HL-60 (cell line): ENCODE results near the gene CEP135.
"Not testable (repeated sequence)": the region's sequence is repeated elsewhere in the genome, so short reads cannot be mapped to it uniquely, and the experiment has no call there.

ENCODE experiments used
- DNase-seq, 2 experiments: peaks; one replicate each; pipeline ENCODE4 v3.0.0-alpha.2; 2010 to 2020; ENCODE audit warnings: low read depth in 1 of 2, low spot score in 1 of 2
- H3K27ac ChIP-seq: fragments of 250-450 bp; sonication (Bioruptor Pico); replicated peaks from 2 replicates; pipeline ENCODE4 v1.5.1; 2020; ENCODE audit warnings: mild to moderate bottlenecking, moderate library complexity
- H3K27me3 ChIP-seq: fragments of 250-450 bp; sonication (Bioruptor Pico); 2 replicates; pipeline ENCODE4 v1.5.1; 2021; ENCODE audit warnings: mild to moderate bottlenecking, moderate library complexity; ENCODE audit not compliant: insufficient read depth, poor library complexity, severe bottlenecking
- H3K4me3 ChIP-seq: replicated peaks from 2 replicates; pipeline ENCODE4 v1.5.1; 2011; ENCODE audit warnings: mild to moderate bottlenecking, control low read depth, low read length; ENCODE audit not compliant: insufficient read depth
- GABPA ChIP-seq: IDR thresholded peaks from 2 replicates; pipeline ENCODE4 v1.6.1; 2012; ENCODE audit warnings: low read depth
- POLR2AphosphoS5 ChIP-seq: IDR thresholded peaks from 2 replicates; pipeline ENCODE4 v1.6.1; 2012; ENCODE audit warnings: low read depth
- SPI1 ChIP-seq: IDR thresholded peaks from 2 replicates; pipeline ENCODE4 v1.6.1; 2012; ENCODE audit warnings: low read depth, mild to moderate bottlenecking, borderline replicate concordance
- TF ChIP-seq, protein P1 (sequence below): IDR thresholded peaks from one replicate; pipeline ENCODE4 v1.5.1; 2011; ENCODE audit warnings: low read length, control low read depth, inconsistent platforms; ENCODE audit not compliant: insufficient read depth
- TF ChIP-seq, protein P2 (sequence below): IDR thresholded peaks from 2 replicates; pipeline ENCODE4 v1.6.1; 2012; ENCODE audit warnings: low read depth; ENCODE audit not compliant: insufficient replicate concordance

The CEP135 gene

DNA sequence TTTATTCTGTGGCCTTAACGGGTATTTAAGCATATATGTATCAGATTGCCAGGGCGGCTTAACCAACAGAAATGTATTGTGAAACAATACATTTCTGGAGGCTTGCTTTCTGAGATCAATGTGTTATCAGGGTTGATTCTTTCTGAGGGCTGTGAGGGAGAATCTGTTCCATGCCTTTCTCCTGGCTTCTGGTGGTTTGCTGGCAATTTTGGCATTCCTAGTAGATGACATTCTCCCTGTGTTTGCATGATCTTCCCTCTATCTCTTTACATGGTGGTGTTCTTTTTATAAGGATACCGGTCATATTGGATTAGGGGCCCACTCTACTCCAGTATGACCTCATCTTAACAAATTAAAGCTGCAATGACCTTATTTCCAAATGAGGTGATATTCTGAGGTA is 16.9 kb upstream of the CEP135 start:
- Histone ChIP-seq H3K27me3 (no peaks in the 10 kb centered on the region), H3K27ac (no peak overlapping the region), H3K4me3 (no peak overlapping the region)
- TF ChIP-seq GABPA = no peak
- TF ChIP-seq, protein P1, sequence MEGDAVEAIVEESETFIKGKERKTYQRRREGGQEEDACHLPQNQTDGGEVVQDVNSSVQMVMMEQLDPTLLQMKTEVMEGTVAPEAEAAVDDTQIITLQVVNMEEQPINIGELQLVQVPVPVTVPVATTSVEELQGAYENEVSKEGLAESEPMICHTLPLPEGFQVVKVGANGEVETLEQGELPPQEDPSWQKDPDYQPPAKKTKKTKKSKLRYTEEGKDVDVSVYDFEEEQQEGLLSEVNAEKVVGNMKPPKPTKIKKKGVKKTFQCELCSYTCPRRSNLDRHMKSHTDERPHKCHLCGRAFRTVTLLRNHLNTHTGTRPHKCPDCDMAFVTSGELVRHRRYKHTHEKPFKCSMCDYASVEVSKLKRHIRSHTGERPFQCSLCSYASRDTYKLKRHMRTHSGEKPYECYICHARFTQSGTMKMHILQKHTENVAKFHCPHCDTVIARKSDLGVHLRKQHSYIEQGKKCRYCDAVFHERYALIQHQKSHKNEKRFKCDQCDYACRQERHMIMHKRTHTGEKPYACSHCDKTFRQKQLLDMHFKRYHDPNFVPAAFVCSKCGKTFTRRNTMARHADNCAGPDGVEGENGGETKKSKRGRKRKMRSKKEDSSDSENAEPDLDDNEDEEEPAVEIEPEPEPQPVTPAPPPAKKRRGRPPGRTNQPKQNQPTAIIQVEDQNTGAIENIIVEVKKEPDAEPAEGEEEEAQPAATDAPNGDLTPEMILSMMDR = no peak
- TF ChIP-seq POLR2AphosphoS5 = no peak
- TF ChIP-seq, protein P2, sequence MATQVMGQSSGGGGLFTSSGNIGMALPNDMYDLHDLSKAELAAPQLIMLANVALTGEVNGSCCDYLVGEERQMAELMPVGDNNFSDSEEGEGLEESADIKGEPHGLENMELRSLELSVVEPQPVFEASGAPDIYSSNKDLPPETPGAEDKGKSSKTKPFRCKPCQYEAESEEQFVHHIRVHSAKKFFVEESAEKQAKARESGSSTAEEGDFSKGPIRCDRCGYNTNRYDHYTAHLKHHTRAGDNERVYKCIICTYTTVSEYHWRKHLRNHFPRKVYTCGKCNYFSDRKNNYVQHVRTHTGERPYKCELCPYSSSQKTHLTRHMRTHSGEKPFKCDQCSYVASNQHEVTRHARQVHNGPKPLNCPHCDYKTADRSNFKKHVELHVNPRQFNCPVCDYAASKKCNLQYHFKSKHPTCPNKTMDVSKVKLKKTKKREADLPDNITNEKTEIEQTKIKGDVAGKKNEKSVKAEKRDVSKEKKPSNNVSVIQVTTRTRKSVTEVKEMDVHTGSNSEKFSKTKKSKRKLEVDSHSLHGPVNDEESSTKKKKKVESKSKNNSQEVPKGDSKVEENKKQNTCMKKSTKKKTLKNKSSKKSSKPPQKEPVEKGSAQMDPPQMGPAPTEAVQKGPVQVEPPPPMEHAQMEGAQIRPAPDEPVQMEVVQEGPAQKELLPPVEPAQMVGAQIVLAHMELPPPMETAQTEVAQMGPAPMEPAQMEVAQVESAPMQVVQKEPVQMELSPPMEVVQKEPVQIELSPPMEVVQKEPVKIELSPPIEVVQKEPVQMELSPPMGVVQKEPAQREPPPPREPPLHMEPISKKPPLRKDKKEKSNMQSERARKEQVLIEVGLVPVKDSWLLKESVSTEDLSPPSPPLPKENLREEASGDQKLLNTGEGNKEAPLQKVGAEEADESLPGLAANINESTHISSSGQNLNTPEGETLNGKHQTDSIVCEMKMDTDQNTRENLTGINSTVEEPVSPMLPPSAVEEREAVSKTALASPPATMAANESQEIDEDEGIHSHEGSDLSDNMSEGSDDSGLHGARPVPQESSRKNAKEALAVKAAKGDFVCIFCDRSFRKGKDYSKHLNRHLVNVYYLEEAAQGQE = no peak
- TF ChIP-seq SPI1 = no peak
- DNase-seq = no peak

DNA sequence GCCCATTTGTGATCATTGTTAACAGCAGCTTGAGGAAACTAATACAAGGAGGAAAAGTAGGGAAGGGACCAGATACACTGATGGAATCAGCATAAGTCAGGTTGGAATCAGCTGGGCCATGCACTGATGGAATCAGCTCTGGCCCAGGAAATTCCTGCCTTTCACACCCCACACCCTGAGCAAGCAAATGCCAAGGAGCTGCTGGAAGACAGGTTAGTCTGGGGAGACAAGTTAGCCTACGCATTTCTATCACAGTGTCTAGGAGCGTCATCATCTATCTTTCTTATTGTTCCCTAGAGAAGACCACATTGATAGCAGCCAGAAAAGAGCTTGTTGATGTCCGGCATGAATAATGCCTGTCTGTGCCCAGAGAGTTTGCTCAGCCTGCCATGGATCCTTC is 16.2 kb upstream of the CEP135 start:
- Histone ChIP-seq H3K4me3 (no peak overlapping the region), H3K27ac (no peak overlapping the region), H3K27me3 (no peaks in the 10 kb centered on the region)
- no peak for TF ChIP-seq GABPA
- no peak for TF ChIP-seq SPI1
- TF ChIP-seq, protein P2 = no peak
- TF ChIP-seq, protein P1 = no peak
- no peak for TF ChIP-seq POLR2AphosphoS5
- no peak for DNase-seq

DNA sequence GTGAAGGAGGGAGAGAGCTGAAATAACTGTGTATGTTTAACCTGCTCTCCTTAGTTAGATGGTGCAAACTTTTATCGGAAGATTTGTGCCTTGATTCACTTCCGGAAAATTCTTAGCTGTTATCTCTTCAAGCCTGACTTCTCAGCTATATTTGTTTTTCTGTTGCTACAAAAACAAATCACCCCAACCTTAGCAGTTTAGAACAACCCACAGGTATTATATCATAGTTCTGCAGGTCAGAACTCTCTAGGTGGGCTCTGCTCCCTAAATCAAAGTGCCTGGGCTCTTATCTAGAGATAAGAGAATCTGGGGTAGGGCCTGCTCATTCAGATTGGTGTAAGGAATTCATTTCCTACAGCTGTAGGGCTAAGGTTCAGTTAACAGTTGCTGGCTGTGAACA is 15.1 kb upstream of the CEP135 start:
- no peak for DNase-seq
- Histone ChIP-seq H3K27me3 (no peaks in the 10 kb centered on the region), H3K4me3 (no peak overlapping the region), H3K27ac (no peak overlapping the region)
- TF ChIP-seq, protein P1 = no peak
- no peak for TF ChIP-seq SPI1
- TF ChIP-seq GABPA = no peak
- TF ChIP-seq POLR2AphosphoS5 = no peak
- TF ChIP-seq, protein P2 = no peak

DNA sequence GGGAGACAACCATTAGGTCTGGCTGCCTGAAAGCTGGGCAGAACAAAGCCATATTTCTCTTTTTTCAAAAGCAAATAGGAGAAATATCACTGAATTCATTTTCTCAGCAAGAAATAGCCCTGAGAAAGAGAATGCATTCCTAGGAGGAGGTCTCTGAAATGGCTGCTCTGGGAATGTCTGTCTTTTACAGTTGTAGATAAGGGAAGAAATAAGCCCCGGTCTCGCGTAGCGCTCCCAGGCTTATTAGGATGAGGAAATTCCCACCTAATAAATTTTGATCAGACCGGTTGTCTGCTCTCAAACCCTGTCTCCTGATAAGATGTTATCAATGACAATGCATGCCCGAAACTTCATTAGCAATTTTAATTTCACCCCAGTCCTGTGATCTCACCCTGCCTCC is 12.8 kb upstream of the CEP135 start:
- H3K27ac ChIP-seq, H3K27me3 ChIP-seq, DNase-seq, H3K4me3 ChIP-seq: not testable (repeated sequence)
